NCI-H2029 treated with DMSO at 0.1 percent for 48 hours (cell line): Measurements from ENCODE around the gene TAF6.

Experiments
- DNase-seq: peaks from one replicate; lab custom pipeline; 2025; lab: John Stamatoyannopoulos, UW

The TAF6 gene

GRCh38 chr7:100120733-100121036, 1.5 kb upstream of the TAF6 start:
- no peak for DNase-seq

GRCh38 chr7:100119970-100120732, 993 bp upstream of the TAF6 start:
- no peak for DNase-seq

GRCh38 chr7:100118388-100119071, 628 bp downstream of the TAF6 start:
- no peak for DNase-seq

GRCh38 chr7:100115026-100115425, 4.1 kb downstream of the TAF6 start:
- no peak for DNase-seq

- DNase-seq: no peak
These were observed 7.2 kb downstream of the TAF6 start for GRCh38 chr7:100111914-100112313.

GRCh38 chr7:100111156-100111555, 8.0 kb downstream of the TAF6 start:
- DNase-seq: no peak

GRCh38 chr7:100109521-100110163, 9.5 kb downstream of the TAF6 start:
- DNase-seq: no peak

- DNase-seq: no peak
These were observed 11.3 kb downstream of the TAF6 start for GRCh38 chr7:100107890-100108289.

GRCh38 chr7:100107125-100107737, 11.9 kb downstream of the TAF6 start:
- no peak for DNase-seq

GRCh38 chr7:100106633-100107032, 12.5 kb downstream of the TAF6 start:
- DNase-seq: no peak

- no peak for DNase-seq
These were observed 13.6 kb downstream of the TAF6 start for GRCh38 chr7:100105534-100105933.

GRCh38 chr7:100102950-100103840, 16.0 kb downstream of the TAF6 start:
- no peak for DNase-seq

- DNase-seq: peak; percentile 94
These were observed 17.9 kb downstream of the TAF6 start, which contains the start of the genes AP4M1 and MCM7 for GRCh38 chr7:100101016-100101862. TSS of gene AP4M1 (plus strand) at chr7:100101643. CDS start at chr7:100101715, 72 bp downstream. TSS of gene MCM7 (minus strand) at chr7:100101397. CDS start at chr7:100101294, 103 bp downstream.

- DNase-seq: peak; percentile 92
These were observed 18.6 kb downstream of the TAF6 start for GRCh38 chr7:100100420-100101015.

GRCh38 chr7:100099452-100099851, 19.7 kb downstream of the TAF6 start:
- no peak for DNase-seq

- no peak for DNase-seq
These were observed 20.2 kb downstream of the TAF6 start for GRCh38 chr7:100098913-100099312.

- DNase-seq: no peak
These were observed 23.5 kb downstream of the TAF6 start for GRCh38 chr7:100095704-100096103.

- no peak for DNase-seq
These were observed 23.9 kb downstream of the TAF6 start for GRCh38 chr7:100095289-100095688.

- no peak for DNase-seq
These were observed 25.2 kb downstream of the TAF6 start for GRCh38 chr7:100093925-100094486.

- DNase-seq: no peak
These were observed 25.7 kb downstream of the TAF6 start for GRCh38 chr7:100093498-100093897.
